Spleen (tissue), 7 donors: ENCODE results near the gene CHODL.

Experiments
- CTCF ChIP-seq, 11 experiments: fragments of 200-600 bp in 7 of 11; fragments of 450-650 bp in 4 of 11; sonication (generic) in 4 of 11; IDR thresholded peaks in 8 of 11; conservative IDR thresholded peaks in 3 of 11; 1 replicate in 7 of 11; 2 replicates in 4 of 11; pipeline versions ENCODE4 v1.4.0 to v1.8.0; 2016 to 2021; ENCODE audit warnings: antibody characterized with exemption in 11 of 11, inconsistent platforms in 4 of 11, mild to moderate bottlenecking in 1 of 11
- POLR2A ChIP-seq, 3 donors: fragments of 450-650 bp; IDR thresholded peaks; one replicate each; pipeline ENCODE4 v1.5.1; 2017; ENCODE audit warnings: antibody characterized with exemption in 3 of 3, mild to moderate bottlenecking in 1 of 3
- POLR2AphosphoS5 ChIP-seq, 3 donors: sonication (generic); formaldehyde crosslinking; IDR thresholded peaks; one replicate each; pipeline ENCODE4 v1.5.1; 2017; ENCODE audit warnings: antibody characterized with exemption in 3 of 3
- donor health status: DM: no; HTN: no; CAD: no; lungs with moderate emphysema.
- donor health status: DM: no; HTN: no; CAD: no.
- donor health status: DM: no; HTN: no; CAD: no.

- TF ChIP-seq POLR2A (IDR thresholded peaks at IDR 0.05) (no peak), CTCF (IDR thresholded peaks at IDR 0.05 in 8 of 11, conservative IDR thresholded peaks at IDR 0.05 in 3 of 11) (no peak), POLR2AphosphoS5 (IDR thresholded peaks at IDR 0.05) (no peak)
Measured at GRCh38 chr21:18220498-18220897, 24.1 kb upstream of the CHODL start.
